HG02884 (cell line): ENCODE measurements around the gene GRIA1.

ENCODE experiments used
- ATAC-seq: cut with Tn5 transposase; IDR thresholded peaks from one replicate; pipeline ENCODE4 v1.9.1; 2021; ENCODE audit warnings: mild to moderate bottlenecking, moderate library complexity; ENCODE audit not compliant: unreplicated experiment

The GRIA1 gene

GRCh38 chr5:153490118-153491037 lies at the start of gene GRIA1:
Gene GRIA1, plus strand, starts transcription at chr5:153490670.
- ATAC-seq = no peak

- no peak for ATAC-seq
Observed at GRCh38 chr5:153445875-153446579, 44.4 kb upstream of the GRIA1 start.

- no peak for ATAC-seq
Observed at GRCh38 chr5:153447534-153447933, 42.9 kb upstream of the GRIA1 start.

DNA sequence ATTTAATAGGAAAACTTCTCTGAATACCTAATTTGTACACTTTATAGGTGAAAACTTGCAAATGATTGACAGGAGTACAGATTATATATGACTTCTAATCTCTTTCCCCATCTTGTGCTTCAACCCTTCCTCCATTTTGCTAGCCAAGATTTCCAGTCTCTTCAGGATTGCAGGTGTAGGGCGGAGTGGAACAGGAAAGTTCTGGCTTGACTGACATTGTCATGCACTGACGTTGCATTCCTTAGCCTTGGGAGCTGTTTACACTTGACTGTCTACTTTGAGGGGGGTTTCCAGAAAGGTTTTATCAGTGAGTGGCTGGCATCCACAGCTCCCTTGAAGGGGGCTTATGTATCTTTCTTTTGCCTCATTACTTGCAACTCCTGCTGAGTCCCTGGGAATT lies 34.1 kb upstream of the GRIA1 start:
- no peak for ATAC-seq

- ATAC-seq = no peak
Observed at GRCh38 chr5:153456993-153457392, 33.5 kb upstream of the GRIA1 start.

- no peak for ATAC-seq
Observed at GRCh38 chr5:153458268-153458667, 32.2 kb upstream of the GRIA1 start.

DNA sequence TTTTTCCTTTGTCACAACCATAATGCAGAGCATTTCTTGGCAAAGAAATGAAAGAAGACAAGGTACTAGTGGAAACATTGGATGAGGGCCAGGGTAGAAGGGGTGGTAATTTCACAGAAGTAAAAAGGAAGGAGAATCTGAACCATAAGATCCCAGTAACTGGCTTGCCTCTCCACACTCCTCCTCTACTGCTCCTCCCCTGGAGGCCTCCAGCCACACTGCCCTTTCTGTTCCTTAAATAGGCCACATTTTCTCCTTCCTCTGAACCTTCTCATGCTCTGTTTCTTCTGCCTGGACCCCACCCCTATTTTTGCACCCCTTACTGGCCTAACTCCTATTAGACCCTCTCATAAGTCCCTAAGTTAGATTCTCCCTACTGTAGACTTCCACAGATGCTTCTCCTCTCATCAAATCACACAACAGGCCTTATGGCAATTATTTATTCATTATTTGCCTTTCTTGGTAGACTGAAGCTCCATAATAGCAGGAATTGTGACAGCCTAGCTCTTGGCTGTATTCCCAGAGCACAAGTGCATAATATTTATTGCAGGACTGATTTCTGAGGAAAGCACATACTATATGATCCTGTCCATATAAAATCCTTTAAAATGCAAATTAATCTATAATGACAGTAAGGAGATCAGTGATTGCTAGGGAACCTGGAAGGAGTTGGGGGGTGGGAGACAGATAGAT lies 31.3 kb upstream of the GRIA1 start:
- ATAC-seq = no peak

DNA sequence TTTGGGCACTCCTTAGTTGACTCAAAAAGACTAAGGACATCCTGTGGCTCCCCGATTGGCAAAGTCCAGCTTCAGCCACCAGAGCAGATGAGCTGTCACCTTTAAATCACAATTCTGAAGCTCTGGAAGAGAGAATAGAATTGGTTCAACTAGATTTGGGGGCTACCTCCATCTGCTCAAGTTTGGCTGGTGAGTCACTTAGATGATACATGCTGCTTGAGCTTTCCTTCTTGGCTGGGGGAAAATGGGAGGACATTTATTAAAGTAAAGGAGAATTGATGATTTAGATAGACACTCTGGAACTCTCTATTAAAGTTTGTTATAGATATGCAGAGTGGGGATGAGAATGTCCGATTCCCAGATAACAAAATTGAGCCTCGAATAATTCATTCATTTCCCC lies 30.0 kb upstream of the GRIA1 start:
- no peak for ATAC-seq

DNA sequence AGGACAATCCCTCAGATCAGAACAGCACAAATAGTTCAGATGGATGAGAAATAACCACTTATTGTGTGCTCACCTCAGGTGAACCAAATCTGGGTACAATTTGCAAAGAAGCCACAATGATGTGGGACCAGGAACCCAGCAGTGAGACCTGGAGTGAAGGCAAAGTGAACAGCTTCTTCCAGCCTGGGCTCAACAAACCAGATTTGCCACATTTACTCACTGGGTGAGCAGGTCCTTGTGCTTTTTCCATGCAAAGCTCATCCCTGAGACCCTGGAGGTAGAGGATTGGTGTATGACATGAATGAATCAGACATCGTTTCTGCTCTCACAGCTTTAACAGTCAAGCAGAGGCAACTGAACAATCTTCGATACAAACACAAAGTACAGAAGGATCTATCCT lies 29.1 kb upstream of the GRIA1 start:
- no peak for ATAC-seq

GRCh38 chr5:153463806-153464205 lies 26.7 kb upstream of the GRIA1 start:
- no peak for ATAC-seq

GRCh38 chr5:153467546-153467945 lies 22.9 kb upstream of the GRIA1 start:
- no peak for ATAC-seq

DNA sequence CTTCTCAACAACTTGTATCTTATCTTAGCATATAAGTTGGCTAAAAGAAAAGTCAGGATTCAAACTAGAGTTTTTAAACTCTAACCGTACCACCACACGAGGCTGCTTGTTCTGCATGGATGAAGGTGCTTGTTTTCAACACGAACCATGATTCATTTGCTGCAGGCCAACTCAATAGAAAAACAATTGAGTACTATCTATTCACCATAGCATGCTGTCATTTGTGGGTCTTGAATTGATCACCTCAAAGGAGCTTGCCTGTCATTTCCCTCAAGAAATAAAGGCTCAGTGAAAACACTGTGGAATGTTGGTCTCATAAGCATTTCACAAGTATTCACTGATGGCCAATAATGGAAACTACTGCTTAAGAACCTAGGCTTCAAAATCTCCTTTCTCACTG lies 21.0 kb upstream of the GRIA1 start:
- ATAC-seq = no peak

DNA sequence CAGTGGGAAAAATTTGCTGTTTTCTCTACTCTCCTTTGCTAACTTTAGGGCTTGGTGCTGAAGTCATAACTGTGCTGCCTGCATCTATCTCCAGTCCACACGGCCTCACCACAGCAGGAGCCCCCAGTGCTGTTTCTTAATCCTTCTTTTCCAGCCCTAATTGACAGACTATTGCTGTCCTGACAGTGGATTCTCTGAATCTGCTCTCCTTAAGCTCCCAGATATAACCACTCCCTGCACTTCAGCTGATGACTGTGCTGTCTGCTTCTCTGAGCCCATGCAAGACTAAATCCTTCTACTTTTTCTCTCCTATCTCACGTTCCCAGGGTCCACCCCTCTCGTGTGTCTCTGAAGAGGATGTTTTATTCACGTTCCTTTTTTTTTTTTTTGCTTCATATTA lies 19.7 kb upstream of the GRIA1 start:
- ATAC-seq = no peak

- no peak for ATAC-seq
Observed at GRCh38 chr5:153476767-153477166, 13.7 kb upstream of the GRIA1 start.

DNA sequence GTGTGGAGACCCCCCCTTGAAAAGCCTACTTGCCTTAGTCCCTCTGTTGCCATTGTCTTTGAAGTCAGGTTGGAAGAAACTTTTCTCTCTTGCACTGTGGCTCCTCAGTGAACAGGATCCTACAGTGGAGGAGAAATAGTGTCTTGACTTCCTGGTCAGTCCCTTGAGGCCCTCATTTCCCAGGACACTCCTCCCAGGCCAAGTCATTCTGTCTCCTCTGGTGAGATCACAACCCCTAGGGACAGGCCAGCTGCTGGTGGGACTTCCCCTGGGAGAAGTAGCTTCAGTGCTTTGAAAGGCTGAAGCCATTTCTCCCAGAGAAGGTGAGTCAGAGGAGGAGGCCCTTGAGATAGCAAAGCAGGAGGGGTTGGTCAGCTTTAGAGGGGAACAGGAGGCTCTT lies 10.1 kb upstream of the GRIA1 start:
- peak; percentile 91 for ATAC-seq

- no peak for ATAC-seq
Observed at GRCh38 chr5:153483482-153483881, 7.0 kb upstream of the GRIA1 start.

DNA sequence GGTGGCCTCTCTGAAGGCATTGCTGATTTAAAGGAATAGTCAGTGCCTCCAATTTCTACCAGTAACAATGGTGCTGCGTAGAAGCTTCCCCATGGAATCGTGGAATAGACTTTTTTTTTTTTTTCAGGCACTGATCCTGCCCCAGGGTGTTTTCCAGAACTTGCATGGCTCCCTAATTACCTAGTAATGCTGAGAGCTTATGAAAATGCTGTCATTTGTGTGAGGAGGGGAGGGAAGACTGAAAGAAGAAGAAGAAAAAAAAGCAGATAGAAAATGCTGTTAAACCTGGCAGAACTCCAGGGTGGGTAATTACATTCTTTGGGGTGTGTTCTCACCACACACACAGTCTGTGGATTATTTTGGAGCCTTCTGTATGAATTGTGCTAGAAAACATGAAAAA lies 4.8 kb upstream of the GRIA1 start:
- no peak for ATAC-seq

- ATAC-seq = no peak
Observed at GRCh38 chr5:153486771-153487170, 3.7 kb upstream of the GRIA1 start.

- no peak for ATAC-seq
Observed at GRCh38 chr5:153489611-153490010, 859 bp upstream of the GRIA1 start.

DNA sequence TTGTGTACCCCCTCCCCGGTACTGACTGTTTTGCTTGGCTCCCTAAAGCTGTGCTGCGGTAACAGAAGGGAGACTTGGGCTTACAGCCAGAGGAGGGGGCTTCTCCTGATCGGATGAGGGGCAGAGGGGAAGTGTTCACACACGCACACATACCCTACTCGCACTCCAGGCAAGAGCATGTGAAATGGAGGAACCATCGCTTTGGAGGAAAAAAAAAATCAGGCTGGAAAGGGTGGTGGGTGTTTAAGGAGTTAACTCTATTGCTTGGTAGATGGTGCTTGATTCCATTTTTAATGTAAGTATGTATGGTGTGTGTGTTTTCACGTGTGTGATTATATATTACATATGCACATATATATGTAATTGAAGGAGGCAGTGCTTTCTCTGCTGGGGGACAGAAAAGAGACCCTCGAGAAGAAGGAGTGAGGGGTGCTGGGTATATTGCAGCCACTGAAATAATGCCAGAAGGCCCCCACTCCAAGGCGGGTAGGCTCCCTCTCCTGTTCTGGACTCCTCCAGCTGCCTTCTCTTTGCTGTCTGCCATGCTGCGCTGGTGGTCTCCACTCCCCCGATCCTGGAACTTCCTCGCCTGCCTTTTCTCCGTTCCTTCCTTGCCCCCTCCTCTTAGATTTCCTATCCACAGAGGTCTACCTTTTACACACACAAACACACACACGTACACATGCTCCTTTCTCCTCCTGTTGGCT lies 721 bp downstream of the GRIA1 start:
- no peak for ATAC-seq

DNA sequence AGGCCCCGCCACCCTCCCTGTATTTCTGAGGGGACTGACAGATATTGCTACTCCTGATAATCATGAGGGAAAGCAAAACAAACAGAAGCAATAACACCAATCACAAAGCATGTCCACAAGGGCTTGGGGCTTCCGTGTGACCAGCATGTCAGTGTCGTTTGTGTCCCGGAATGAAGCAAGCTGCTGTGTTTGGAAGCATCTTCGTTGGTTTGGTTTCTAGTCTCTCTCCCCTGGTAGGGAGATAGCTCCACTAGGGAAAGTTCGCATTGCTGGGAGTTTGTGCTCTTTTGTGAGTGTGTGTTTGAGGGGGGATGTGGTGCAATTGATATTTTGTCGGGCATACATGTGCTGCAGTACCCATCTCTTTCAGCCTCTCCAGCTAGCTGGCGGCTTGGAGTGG lies 1.4 kb downstream of the GRIA1 start:
- ATAC-seq = no peak
